Panc1 (cell line): ENCODE results near the gene EDC3.

ENCODE experiments used
- TCF7L2 ChIP-seq: IDR thresholded peaks from 2 replicates; pipeline ENCODE4 v1.6.1; 2011; ENCODE audit warnings: mild to moderate bottlenecking, low read depth, low read length, inconsistent platforms
- TF ChIP-seq, protein P1 (sequence below): fragments of 450-650 bp; IDR thresholded peaks from 2 replicates; pipeline ENCODE4 v1.5.1; 2017; ENCODE audit warnings: mild to moderate bottlenecking

DNA sequence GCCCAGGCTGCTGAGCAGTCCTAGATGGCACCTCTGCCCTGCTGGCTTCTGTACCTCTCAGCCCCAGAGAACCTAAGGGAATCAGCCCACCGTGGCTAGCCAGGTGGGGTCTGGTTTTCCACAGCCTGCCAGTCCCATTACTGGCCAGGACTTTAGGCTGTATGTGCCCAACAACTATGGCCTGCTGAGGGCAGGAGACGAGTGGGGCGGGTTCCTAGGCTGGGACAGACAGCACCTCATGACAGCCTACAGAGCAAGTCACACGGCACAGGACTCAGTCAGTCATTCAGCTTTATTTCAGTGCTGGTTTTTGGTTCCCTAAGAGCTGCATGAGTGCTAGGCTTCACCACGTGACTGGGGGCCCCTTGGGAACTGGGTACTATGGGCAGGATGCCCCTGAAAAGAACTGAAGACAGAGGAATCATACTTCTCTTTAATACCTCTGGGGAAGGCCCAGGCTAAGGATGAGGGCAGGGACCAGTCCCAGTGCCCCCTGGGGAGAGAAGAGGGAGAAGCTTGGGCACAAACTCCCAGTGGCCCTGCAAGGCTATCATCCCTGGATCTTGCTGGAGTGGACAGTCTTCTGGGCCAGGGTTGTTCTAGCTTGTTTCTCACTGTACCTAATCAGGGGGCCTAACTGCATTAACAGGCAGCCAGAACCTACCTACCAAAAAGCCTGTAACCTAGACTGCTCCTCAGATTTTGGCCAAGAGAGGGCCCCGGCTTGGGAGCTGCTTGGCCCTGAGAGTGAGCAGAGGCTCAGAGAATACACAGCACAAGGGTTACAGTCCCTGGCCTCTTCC, 65.3 kb downstream of the EDC3 start:
- TF ChIP-seq, protein P1, sequence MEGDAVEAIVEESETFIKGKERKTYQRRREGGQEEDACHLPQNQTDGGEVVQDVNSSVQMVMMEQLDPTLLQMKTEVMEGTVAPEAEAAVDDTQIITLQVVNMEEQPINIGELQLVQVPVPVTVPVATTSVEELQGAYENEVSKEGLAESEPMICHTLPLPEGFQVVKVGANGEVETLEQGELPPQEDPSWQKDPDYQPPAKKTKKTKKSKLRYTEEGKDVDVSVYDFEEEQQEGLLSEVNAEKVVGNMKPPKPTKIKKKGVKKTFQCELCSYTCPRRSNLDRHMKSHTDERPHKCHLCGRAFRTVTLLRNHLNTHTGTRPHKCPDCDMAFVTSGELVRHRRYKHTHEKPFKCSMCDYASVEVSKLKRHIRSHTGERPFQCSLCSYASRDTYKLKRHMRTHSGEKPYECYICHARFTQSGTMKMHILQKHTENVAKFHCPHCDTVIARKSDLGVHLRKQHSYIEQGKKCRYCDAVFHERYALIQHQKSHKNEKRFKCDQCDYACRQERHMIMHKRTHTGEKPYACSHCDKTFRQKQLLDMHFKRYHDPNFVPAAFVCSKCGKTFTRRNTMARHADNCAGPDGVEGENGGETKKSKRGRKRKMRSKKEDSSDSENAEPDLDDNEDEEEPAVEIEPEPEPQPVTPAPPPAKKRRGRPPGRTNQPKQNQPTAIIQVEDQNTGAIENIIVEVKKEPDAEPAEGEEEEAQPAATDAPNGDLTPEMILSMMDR = no peak
- TF ChIP-seq TCF7L2 = no peak
